B cell (primary cell): Measurements from ENCODE around the gene RARS2. TPM values are rescaled to one million over a fixed set of nuclear protein-coding genes. Genes with fewer than 3 reads are reported as not detected.

Source experiments
- ATAC-seq: fragments of 200-7000 bp; cut with Tn5 transposase; one replicate; pipeline ENCODE4 v1.10.0; 2021; ENCODE audit warnings: low read depth, mild to moderate bottlenecking, moderate number of reproducible peaks, moderate library complexity
- CTCF ChIA-PET: fragments of 350-600 bp; sonication (Branson Sonifier 250); formaldehyde crosslinking; loops from one replicate; lab custom pipeline; 2021; ENCODE audit warnings: antibody characterized with exemption, inconsistent platforms; lab: Charles Lee
- POLR2A ChIA-PET: fragments of 350-600 bp; sonication (Branson Sonifier 250); formaldehyde crosslinking; loops from one replicate; lab custom pipeline; 2021; ENCODE audit warnings: antibody characterized with exemption; lab: Charles Lee
- DNase-seq: peaks from one replicate; pipeline ENCODE4 v3.0.0; 2013
- H2AFZ ChIP-seq: 2 replicates; pipeline ENCODE4 v1.6.1; 2012; ENCODE audit warnings: mild to moderate bottlenecking, low read depth, low read length; ENCODE audit not compliant: insufficient read depth, poor library complexity, severe bottlenecking
- H3K27ac ChIP-seq, 2 donors: 1 replicate in 1 of 2; 2 replicates in 1 of 2; pipeline ENCODE4 v1.5.1; 2012 to 2013; ENCODE audit warnings: low read length in 2 of 2, mild to moderate bottlenecking in 2 of 2, moderate library complexity in 1 of 2
- H3K27me3 ChIP-seq, 4 experiments: fragments of 200-600 bp in 1 of 4; sonication (generic) in 1 of 4; replicated peaks in 1 of 4; 1 replicate in 2 of 4; 2 replicates in 2 of 4; pipeline versions ENCODE4 v1.6.1 to v1.7.0; 2013 to 2016; ENCODE audit warnings: low read length in 3 of 4, mild to moderate bottlenecking in 2 of 4, mixed read lengths in 1 of 4, moderate library complexity in 1 of 4; ENCODE audit not compliant: insufficient read depth in 4 of 4, control insufficient read depth in 3 of 4; ENCODE audit errors: control extremely low read depth in 1 of 4
- H3K36me3 ChIP-seq, 2 experiments: replicated peaks in 1 of 2; 1 replicate in 1 of 2; 2 replicates in 1 of 2; pipeline versions ENCODE4 v1.6.1 to v1.7.1; 2013; ENCODE audit warnings: low read length in 1 of 2; ENCODE audit not compliant: insufficient read depth in 2 of 2, control insufficient read depth in 1 of 2; ENCODE audit errors: control extremely low read depth in 1 of 2, extremely low read depth in 1 of 2
- H3K4me1 ChIP-seq, 2 donors: fragments of 200-600 bp in 1 of 2; sonication (generic) in 1 of 2; 1 replicate in 1 of 2; 2 replicates in 1 of 2; pipeline versions ENCODE4 v1.5.1 to v1.6.1; 2013 to 2017; ENCODE audit warnings: low read length in 2 of 2; ENCODE audit not compliant: control insufficient read depth in 2 of 2, insufficient read depth in 2 of 2
- H3K4me2 ChIP-seq: replicated peaks from 2 replicates; pipeline ENCODE3; 2012; ENCODE audit warnings: mild to moderate bottlenecking, low read depth, low read length; ENCODE audit not compliant: poor library complexity, severe bottlenecking
- H3K4me3 ChIP-seq, 5 experiments: fragments of 200-600 bp in 1 of 5; sonication (generic) in 1 of 5; 1 replicate in 3 of 5; 2 replicates in 2 of 5; pipeline versions ENCODE4 v1.5.1 to v1.7.0; 2011 to 2016; ENCODE audit warnings: low read length in 4 of 5, mild to moderate bottlenecking in 4 of 5, low read depth in 2 of 5, control low read depth in 1 of 5, moderate library complexity in 1 of 5; ENCODE audit not compliant: insufficient read depth in 1 of 5; ENCODE audit errors: control extremely low read depth in 1 of 5, extremely low read depth in 1 of 5
- H3K79me2 ChIP-seq: fragments of 200-600 bp; sonication (generic); one replicate; pipeline ENCODE4 v1.6.0; 2016; ENCODE audit warnings: low read length; ENCODE audit not compliant: control insufficient read depth, insufficient read depth
- H3K9ac ChIP-seq: fragments of 200-600 bp; sonication (generic); 2 replicates; pipeline ENCODE4 v1.6.1; 2017; ENCODE audit warnings: mild to moderate bottlenecking, low read length, moderate library complexity
- H3K9me3 ChIP-seq, 3 donors: one replicate each; pipeline versions ENCODE4 v1.6.1 to v1.7.1; 2013; ENCODE audit warnings: low read length in 2 of 3; ENCODE audit not compliant: control insufficient read depth in 2 of 3, insufficient read depth in 1 of 3; ENCODE audit errors: control extremely low read depth in 1 of 3
- H4K20me1 ChIP-seq: 2 replicates; pipeline ENCODE4 v1.6.0; 2012; ENCODE audit warnings: mild to moderate bottlenecking, low read length; ENCODE audit not compliant: insufficient read depth, control insufficient read depth, poor library complexity, severe bottlenecking
- H3K27ac Mint-ChIP-seq: one replicate; pipeline ENCODE4 v1.8.0; 2021; ENCODE audit warnings: mixed read lengths
- H3K27me3 Mint-ChIP-seq: one replicate; pipeline ENCODE4 v1.8.0; 2021; ENCODE audit warnings: mixed read lengths
- H3K4me1 Mint-ChIP-seq: one replicate; pipeline ENCODE4 v1.8.0; 2021; ENCODE audit warnings: mixed read lengths
- H3K4me3 Mint-ChIP-seq: one replicate; pipeline ENCODE4 v1.8.0; 2021; ENCODE audit warnings: mixed read lengths
- H3K9me3 Mint-ChIP-seq: one replicate; pipeline ENCODE4 v1.8.0; 2022; ENCODE audit warnings: mixed read lengths; ENCODE audit not compliant: insufficient read depth
- EZH2 ChIP-seq: IDR thresholded peaks from 2 replicates; pipeline ENCODE4 v1.6.1; 2012; ENCODE audit warnings: borderline replicate concordance, low read depth, mild to moderate bottlenecking, moderate library complexity, low read length; ENCODE audit not compliant: insufficient read depth, poor library complexity, severe bottlenecking
- WGBS: methylation state at CpG from one replicate; pipeline ENCODE4 v1.1.5; 2013; ENCODE audit warnings: missing lambda C conversion rate; ENCODE audit not compliant: insufficient coverage; 5-methylcytosine and 5-hydroxymethylcytosine counted together
- intact Hi-C: fragments of 100-400 bp; cut with micrococcal nuclease; formaldehyde crosslinking; loops from one replicate; pipeline ENCODE4 v1.10.0; 2022
- polyA plus RNA-seq: library from polyadenylated mRNA; depleted of rRNA; stranded (reverse); fragments of >200 nt; gene quantifications from 2 replicates; pipeline ENCODE4 v1.2.3, GENCODE V29; 2012
- total RNA-seq, 2 donors: library from RNA; stranded (reverse); fragments of 120-200 nt in 1 of 2; gene quantifications; 1 replicate in 1 of 2; 2 replicates in 1 of 2; pipeline versions ENCODE4 v1.2.3 to v1.2.4, GENCODE V29; 2013 to 2022
- TF ChIP-seq, protein P1 (sequence below): fragments of 200-600 bp; IDR thresholded peaks from one replicate; pipeline ENCODE4 v1.8.0; 2022; ENCODE audit warnings: antibody characterized with exemption, mild to moderate bottlenecking

Gene RARS2
- total and polyA plus RNA-seq, 2 donors (not counting 1 experiment from before 2014, with no cell fraction given), result 7.1 to 38.7 TPM

DNA sequence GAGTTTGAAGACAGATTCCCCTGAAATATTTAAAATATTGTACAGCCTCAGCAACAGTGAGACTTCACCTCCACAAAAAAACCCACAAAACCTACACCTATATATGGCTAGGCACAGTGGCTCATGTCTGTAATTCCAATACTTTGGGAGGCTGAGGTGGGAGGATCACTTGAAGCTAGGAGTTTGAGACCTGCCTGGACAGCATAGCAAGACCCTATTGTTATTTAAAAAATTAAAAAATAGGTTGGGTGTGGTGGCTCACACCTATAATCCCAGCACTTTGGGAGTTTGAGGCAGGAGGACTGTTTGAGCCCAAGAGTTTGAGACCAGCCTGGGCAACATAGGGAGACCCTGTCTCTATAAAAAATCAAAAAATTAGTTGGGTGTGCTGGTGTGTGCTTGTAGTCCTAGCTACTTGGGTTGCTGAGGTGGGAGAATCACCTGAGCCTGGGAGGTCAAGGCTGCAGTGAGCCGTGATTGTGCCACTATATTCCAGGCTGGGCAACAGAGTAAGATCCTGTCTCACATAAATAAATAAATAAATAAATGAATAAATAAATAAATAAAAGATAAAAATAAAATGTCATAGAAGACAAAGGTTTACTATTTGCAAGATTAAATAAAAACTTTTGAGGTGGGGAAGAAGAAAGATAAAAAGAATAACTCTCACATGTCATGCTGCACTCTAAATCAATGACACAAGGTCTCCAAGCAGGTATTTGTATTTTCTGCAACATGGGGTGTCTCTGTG is 51.1 kb downstream of the RARS2 start:
- Histone ChIP-seq H3K79me2 (no peaks in the 10 kb centered on the region), H3K4me2 (no peak overlapping the region), H3K36me3 (peaks cover 21 to 23% of the 10 kb centered on the region in 2 experiments), H3K27me3 (no peaks in the 10 kb centered on the region), H3K27ac (no peak overlapping the region), H4K20me1 (no peaks in the 10 kb centered on the region), H2AFZ (no peak overlapping the region), H3K9ac (no peak overlapping the region), H3K4me1 (peaks cover 7 to 8% of the 10 kb centered on the region in 2 donors), H3K9me3 (peaks cover 0 to 6% (median 4%) of the 10 kb centered on the region in 3 donors), H3K4me3 (no peak overlapping the region)
- no CpG with 5 or more reads among the region's 1 CpG for WGBS
- H3K27ac Mint-ChIP-seq, result no peak overlapping the region
- ChIA-PET CTCF (interaction anchor here (1.4 kb wide), 1 partner anchor 14 kb away, joined by 4 read pairs; no protein-coding TSS in a partner anchor), POLR2A (no interaction called here)
- intact Hi-C loops, result no loop called here
- ATAC-seq (no peak), DNase-seq (no peak)
- no peaks in the 10 kb centered on the region for H3K27me3 Mint-ChIP-seq
- H3K9me3 Mint-ChIP-seq, result peaks cover 9% of the 10 kb centered on the region
- no peak for TF ChIP-seq EZH2
- peaks cover 11% of the 10 kb centered on the region for H3K4me1 Mint-ChIP-seq
- no peak overlapping the region for H3K4me3 Mint-ChIP-seq

DNA sequence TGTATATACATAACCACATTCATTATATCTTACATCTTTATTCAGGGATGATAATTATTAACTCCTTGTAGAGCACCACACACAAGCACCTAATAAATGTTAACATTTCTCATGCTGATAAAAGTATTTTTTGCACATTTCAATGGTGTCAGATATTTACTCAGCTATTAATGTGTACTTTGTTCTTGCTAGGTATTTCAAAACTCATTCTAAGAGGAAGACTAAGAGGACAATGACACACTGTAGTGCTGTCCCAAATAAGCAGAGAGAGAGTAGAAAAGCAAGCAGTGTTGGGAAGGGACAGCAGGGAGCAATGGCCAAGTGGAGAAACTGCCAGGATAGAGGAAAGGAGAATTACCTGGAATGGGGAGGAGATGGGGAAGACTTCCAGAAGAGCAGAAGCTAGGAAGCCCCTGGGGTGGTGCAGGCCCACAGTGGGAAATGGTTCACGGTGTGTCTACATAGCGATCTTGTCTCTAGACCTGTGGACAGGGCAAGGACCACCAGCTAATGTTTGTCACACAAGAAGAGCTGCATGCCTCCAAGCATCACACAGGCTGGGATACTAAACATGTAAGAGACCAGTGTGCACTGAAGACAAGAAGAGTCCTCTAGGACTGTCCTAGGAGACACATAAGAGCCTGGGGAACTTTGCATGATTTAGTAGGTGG is 55.3 kb downstream of the RARS2 start:
- no peaks in the 10 kb centered on the region for H3K27me3 ChIP-seq
- Mint-ChIP-seq H3K27ac (no peak overlapping the region), H3K4me3 (no peak overlapping the region), H3K9me3 (peaks cover 3% of the 10 kb centered on the region), H3K27me3 (no peaks in the 10 kb centered on the region), H3K4me1 (peaks cover 11% of the 10 kb centered on the region)
- H3K27ac ChIP-seq, result no peak overlapping the region
- TF ChIP-seq, protein P1, sequence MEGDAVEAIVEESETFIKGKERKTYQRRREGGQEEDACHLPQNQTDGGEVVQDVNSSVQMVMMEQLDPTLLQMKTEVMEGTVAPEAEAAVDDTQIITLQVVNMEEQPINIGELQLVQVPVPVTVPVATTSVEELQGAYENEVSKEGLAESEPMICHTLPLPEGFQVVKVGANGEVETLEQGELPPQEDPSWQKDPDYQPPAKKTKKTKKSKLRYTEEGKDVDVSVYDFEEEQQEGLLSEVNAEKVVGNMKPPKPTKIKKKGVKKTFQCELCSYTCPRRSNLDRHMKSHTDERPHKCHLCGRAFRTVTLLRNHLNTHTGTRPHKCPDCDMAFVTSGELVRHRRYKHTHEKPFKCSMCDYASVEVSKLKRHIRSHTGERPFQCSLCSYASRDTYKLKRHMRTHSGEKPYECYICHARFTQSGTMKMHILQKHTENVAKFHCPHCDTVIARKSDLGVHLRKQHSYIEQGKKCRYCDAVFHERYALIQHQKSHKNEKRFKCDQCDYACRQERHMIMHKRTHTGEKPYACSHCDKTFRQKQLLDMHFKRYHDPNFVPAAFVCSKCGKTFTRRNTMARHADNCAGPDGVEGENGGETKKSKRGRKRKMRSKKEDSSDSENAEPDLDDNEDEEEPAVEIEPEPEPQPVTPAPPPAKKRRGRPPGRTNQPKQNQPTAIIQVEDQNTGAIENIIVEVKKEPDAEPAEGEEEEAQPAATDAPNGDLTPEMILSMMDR, result no peak
- TF ChIP-seq EZH2, result no peak
- no peak overlapping the region for H2AFZ ChIP-seq
- ATAC-seq (no peak), DNase-seq (no peak)
- H3K4me3 ChIP-seq, result no peak overlapping the region
- ChIA-PET CTCF (no interaction called here), POLR2A (no interaction called here)
- H3K4me1 ChIP-seq, result peaks cover 7 to 8% of the 10 kb centered on the region in 2 donors
- no peak overlapping the region for H3K4me2 ChIP-seq
- no peaks in the 10 kb centered on the region for H4K20me1 ChIP-seq
- H3K36me3 ChIP-seq, result peaks cover 16% of the 10 kb centered on the region in 2 experiments
- no peak overlapping the region for H3K9ac ChIP-seq
- intact Hi-C loops, result no loop called here
- WGBS, result 100% methylated on average over 2 of the region's 2 CpGs
- no peaks in the 10 kb centered on the region for H3K79me2 ChIP-seq
- peaks cover 0 to 4% (median 0%) of the 10 kb centered on the region in 3 donors for H3K9me3 ChIP-seq
